RWPE1 (cell line): ENCODE data around the gene STK32B.

Source experiments
- CTCF ChIA-PET: fragments of 350-600 bp; sonication (Branson Sonifier 250); formaldehyde crosslinking; extraction: SDS; loops from one replicate; lab custom pipeline; 2021; lab: Yijun Ruan, JAX
- POLR2A ChIA-PET: fragments of 400-600 bp; formaldehyde crosslinking; extraction: SDS; loops from one replicate; lab custom pipeline; 2020; ENCODE audit warnings: antibody characterized with exemption; ENCODE audit not compliant: low non-redundant PET; lab: Yijun Ruan, JAX
- DNase-seq: peaks from one replicate; pipeline ENCODE4 v3.0.0; 2012; ENCODE audit warnings: low spot score
- H3K27ac ChIP-seq: fragments of 450-650 bp; 2 replicates; pipeline ENCODE4 v1.5.1; 2017
- TF ChIP-seq, protein P1 (sequence below): fragments of 450-650 bp; conservative IDR thresholded peaks from 2 replicates; pipeline ENCODE4 v1.5.1; 2017; ENCODE audit warnings: low read depth, mild to moderate bottlenecking

The STK32B gene

DNA sequence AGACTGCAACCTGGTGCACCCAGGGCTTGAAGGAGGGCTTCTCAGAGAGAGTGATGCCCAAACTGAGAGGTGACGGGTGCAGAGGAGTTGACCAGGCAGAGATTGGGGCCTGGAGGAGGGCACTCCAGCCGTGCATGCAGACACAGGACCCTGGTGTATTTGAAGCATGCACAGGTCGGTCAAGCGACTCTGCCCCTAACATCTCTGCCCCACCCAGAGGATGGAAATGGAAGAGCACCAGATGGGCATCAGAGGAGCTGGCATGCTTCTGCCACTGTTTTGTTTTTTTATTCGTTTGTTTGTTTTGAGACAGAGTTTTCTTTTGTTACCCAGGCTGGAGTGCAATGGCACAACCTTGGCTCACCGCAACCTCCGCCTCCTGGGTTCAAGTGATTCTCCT, 336.2 kb downstream of the STK32B start:
- no peak overlapping the region for H3K27ac ChIP-seq
- TF ChIP-seq, protein P1, sequence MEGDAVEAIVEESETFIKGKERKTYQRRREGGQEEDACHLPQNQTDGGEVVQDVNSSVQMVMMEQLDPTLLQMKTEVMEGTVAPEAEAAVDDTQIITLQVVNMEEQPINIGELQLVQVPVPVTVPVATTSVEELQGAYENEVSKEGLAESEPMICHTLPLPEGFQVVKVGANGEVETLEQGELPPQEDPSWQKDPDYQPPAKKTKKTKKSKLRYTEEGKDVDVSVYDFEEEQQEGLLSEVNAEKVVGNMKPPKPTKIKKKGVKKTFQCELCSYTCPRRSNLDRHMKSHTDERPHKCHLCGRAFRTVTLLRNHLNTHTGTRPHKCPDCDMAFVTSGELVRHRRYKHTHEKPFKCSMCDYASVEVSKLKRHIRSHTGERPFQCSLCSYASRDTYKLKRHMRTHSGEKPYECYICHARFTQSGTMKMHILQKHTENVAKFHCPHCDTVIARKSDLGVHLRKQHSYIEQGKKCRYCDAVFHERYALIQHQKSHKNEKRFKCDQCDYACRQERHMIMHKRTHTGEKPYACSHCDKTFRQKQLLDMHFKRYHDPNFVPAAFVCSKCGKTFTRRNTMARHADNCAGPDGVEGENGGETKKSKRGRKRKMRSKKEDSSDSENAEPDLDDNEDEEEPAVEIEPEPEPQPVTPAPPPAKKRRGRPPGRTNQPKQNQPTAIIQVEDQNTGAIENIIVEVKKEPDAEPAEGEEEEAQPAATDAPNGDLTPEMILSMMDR: no peak
- POLR2A ChIA-PET: no interaction called here
- DNase-seq: no peak
- CTCF ChIA-PET: interaction anchor here (0.6 kb wide), 1 partner anchor 475 kb away, joined by 3 read pairs; no protein-coding TSS in a partner anchor

DNA sequence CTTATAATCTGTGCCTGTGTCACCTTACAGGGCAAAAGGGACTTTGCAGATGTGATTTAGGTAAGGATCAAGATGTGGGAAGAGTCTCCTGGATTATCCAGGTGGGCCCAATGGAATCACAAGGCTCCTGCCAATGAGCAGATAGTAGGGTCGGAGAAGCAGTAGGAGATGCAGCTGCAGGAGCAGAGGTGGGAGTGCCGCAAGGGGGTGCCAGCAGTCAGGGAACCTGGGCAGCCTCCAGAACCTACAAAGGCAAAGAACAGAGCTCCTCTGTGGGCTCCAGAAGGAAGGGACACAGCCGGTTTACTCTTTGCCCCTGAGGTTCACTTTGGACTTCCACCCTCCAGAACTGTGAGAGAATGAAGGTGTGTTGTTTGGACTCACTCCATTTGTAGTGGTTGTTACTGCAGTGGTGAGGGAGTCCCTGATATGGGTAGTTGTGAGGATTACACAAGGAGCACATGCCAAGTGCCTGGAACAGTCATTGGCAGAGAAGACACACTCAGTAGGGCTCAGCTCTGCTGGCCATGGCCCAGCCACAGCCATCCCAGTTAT, 338.6 kb downstream of the STK32B start:
- H3K27ac ChIP-seq: no peak overlapping the region
- DNase-seq: no peak
- POLR2A ChIA-PET: no interaction called here
- CTCF ChIA-PET: no interaction called here
- TF ChIP-seq, protein P1: no peak

- no peak overlapping the region for H3K27ac ChIP-seq
- POLR2A ChIA-PET: no interaction called here
- TF ChIP-seq, protein P1: no peak
- DNase-seq: no peak
- CTCF ChIA-PET: no interaction called here
Measured at GRCh38 chr4:5391492-5391891, 340.2 kb downstream of the STK32B start.

DNA sequence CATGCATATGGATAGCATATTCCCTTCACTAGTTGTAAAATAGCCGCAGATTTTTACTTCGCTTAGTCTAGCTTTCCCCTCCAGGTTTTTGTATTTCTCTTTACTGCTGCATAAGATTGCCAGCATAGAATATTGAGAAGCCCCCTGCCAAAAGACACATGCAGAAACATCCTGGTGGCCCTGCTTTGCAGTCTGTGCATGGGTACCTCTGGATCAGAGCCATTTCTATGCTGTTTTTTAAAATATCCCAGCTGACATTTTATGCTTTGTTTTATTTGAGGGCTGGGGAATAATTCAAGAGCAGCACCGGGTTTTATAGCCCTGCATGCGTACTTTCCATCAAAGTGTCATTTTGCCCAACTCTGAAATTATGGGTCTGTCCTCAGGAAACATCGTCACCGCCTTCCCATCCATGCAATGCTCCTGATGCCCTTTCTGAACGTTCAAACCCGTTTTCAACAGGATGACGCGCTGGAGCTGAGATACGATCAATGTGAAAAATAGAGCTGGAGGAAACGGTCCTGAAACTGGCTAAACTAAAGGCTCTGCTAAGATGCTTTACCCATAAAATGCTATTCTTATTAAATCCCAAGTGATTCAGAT, 342.7 kb downstream of the STK32B start:
- H3K27ac ChIP-seq: no peak overlapping the region
- ChIA-PET POLR2A (no interaction called here), CTCF (no interaction called here)
- DNase-seq: no peak
- TF ChIP-seq, protein P1: no peak

GRCh38 chr4:5395781-5396180, 344.5 kb downstream of the STK32B start:
- POLR2A ChIA-PET: no interaction called here
- TF ChIP-seq, protein P1: no peak
- H3K27ac ChIP-seq: no peak overlapping the region
- CTCF ChIA-PET: no interaction called here
- DNase-seq: no peak

DNA sequence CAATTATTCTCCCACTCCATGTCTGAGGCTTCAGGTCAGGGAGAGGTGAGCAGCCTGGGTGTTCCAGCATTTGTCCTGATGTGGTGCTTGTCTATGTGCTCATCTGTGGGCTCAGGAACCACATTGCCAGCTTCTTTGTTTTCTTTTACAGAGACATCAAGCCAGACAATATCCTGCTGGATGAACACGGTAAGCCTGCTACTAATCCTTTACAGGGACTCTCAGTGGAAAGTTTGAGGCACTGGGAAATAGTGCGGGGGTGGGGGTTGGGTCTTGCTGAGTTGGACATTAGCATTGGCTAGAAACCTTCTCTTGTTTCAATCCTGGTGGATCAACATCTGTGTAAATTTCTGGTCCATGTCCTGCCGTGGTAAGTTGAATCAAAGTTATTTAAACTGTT, 346.8 kb downstream of the STK32B start:
- ChIA-PET CTCF (interaction anchor here (0.6 kb wide), 1 partner anchor 320 kb away, joined by 3 read pairs; no protein-coding TSS in a partner anchor), POLR2A (no interaction called here)
- TF ChIP-seq, protein P1: no peak
- no peak overlapping the region for H3K27ac ChIP-seq
- DNase-seq: no peak
